WTC11 (cell line): ENCODE results near the gene SLX4. TPM values are rescaled to one million over a fixed set of nuclear protein-coding genes. Genes with fewer than 3 reads are reported as not detected.

Source experiments
- ATAC-seq: fragments of 200-7000 bp; cut with Tn5 transposase; 2 replicates; pipeline ENCODE4 v1.10.0; 2021; ENCODE audit warnings: mild to moderate bottlenecking, moderate library complexity
- CTCF ChIA-PET: fragments of 300-600 bp; sonication (Branson Sonifier 250); formaldehyde crosslinking; loops from one replicate; lab custom pipeline; 2021; ENCODE audit warnings: antibody characterized with exemption; lab: Charles Lee
- POLR2A ChIA-PET: fragments of 350-600 bp; sonication (Branson Sonifier 250); formaldehyde crosslinking; loops from one replicate; lab custom pipeline; 2021; ENCODE audit warnings: antibody characterized with exemption; lab: Charles Lee
- DNase-seq: peaks from one replicate; pipeline ENCODE4 v3.0.0; 2021; ENCODE audit warnings: low spot score
- H3K27ac Mint-ChIP-seq: 2 replicates; pipeline ENCODE4 v1.8.0; 2021; ENCODE audit warnings: mixed read lengths
- H3K27me3 Mint-ChIP-seq: 2 replicates; pipeline ENCODE4 v1.8.0; 2021; ENCODE audit warnings: low read depth, mild to moderate bottlenecking, moderate library complexity, mixed read lengths
- H3K36me3 Mint-ChIP-seq: 2 replicates; pipeline ENCODE4 v1.8.0; 2021; ENCODE audit warnings: mixed read lengths
- H3K4me1 Mint-ChIP-seq: 2 replicates; pipeline ENCODE4 v1.8.0; 2022; ENCODE audit warnings: mixed read lengths
- H3K4me3 Mint-ChIP-seq: 2 replicates; pipeline ENCODE4 v1.8.0; 2021; ENCODE audit warnings: mild to moderate bottlenecking, moderate library complexity, mixed read lengths
- H3K9me3 Mint-ChIP-seq: 2 replicates; pipeline ENCODE4 v1.8.0; 2021; ENCODE audit warnings: mixed read lengths
- AFF4 ChIP-seq: sonication (generic); formaldehyde crosslinking; IDR thresholded peaks from 2 replicates; pipeline ENCODE4 v1.8.1; 2023; ENCODE audit warnings: mild to moderate bottlenecking, missing genetic modification reagents, borderline replicate concordance
- ATF6 ChIP-seq: sonication (generic); formaldehyde crosslinking; IDR thresholded peaks from 2 replicates; pipeline ENCODE4 v1.8.1; 2023; ENCODE audit warnings: mild to moderate bottlenecking, missing genetic modification reagents
- CREB1 ChIP-seq: sonication (generic); formaldehyde crosslinking; IDR thresholded peaks from 2 replicates; pipeline ENCODE4 v1.8.0; 2023; ENCODE audit warnings: mild to moderate bottlenecking, missing genetic modification reagents
- ESRRA ChIP-seq: sonication (generic); formaldehyde crosslinking; IDR thresholded peaks from 2 replicates; pipeline ENCODE4 v1.8.1; 2022; ENCODE audit warnings: mild to moderate bottlenecking, missing genetic modification reagents, borderline replicate concordance
- KAT7 ChIP-seq: sonication (generic); formaldehyde crosslinking; IDR thresholded peaks from 2 replicates; pipeline ENCODE4 v1.8.1; 2023; ENCODE audit warnings: missing genetic modification reagents, mild to moderate bottlenecking, borderline replicate concordance
- MAX ChIP-seq: sonication (generic); formaldehyde crosslinking; IDR thresholded peaks from 2 replicates; pipeline ENCODE4 v1.8.0; 2022; ENCODE audit warnings: mild to moderate bottlenecking, missing genetic modification reagents
- MXD4 ChIP-seq: fragments of 250-450 bp; sonication (Bioruptor Pico); IDR thresholded peaks from 2 replicates; pipeline ENCODE4 v1.8.0; 2021; ENCODE audit warnings: mild to moderate bottlenecking, moderate library complexity, borderline replicate concordance
- RELA ChIP-seq: sonication (generic); formaldehyde crosslinking; IDR thresholded peaks from 2 replicates; pipeline ENCODE4 v1.8.1; 2022; ENCODE audit warnings: missing genetic modification reagents, mild to moderate bottlenecking, borderline replicate concordance
- RORB ChIP-seq: fragments of 250-450 bp; sonication (Bioruptor Pico); IDR thresholded peaks from 2 replicates; pipeline ENCODE4 v1.9.0; 2021; ENCODE audit warnings: mild to moderate bottlenecking
- SMAD4 ChIP-seq: sonication (generic); formaldehyde crosslinking; IDR thresholded peaks from 2 replicates; pipeline ENCODE4 v1.8.0; 2022; ENCODE audit warnings: mild to moderate bottlenecking, missing genetic modification reagents
- SOX15 ChIP-seq: fragments of 250-450 bp; sonication (Bioruptor Pico); IDR thresholded peaks from 2 replicates; pipeline ENCODE4 v1.9.0; 2021; ENCODE audit warnings: mild to moderate bottlenecking
- TP53 ChIP-seq: sonication (generic); formaldehyde crosslinking; IDR thresholded peaks from 2 replicates; pipeline ENCODE4 v1.8.1; 2023; ENCODE audit warnings: mild to moderate bottlenecking, missing genetic modification reagents
- USF2 ChIP-seq: sonication (generic); formaldehyde crosslinking; IDR thresholded peaks from 2 replicates; pipeline ENCODE4 v1.8.1; 2023; ENCODE audit warnings: mild to moderate bottlenecking, missing genetic modification reagents, moderate library complexity
- ZNF317 ChIP-seq: sonication (generic); formaldehyde crosslinking; IDR thresholded peaks from 2 replicates; pipeline ENCODE4 v1.8.1; 2023; ENCODE audit warnings: low read depth, mild to moderate bottlenecking, moderate library complexity, missing genetic modification reagents, borderline replicate concordance
- ZNF425 ChIP-seq: fragments of 250-450 bp; sonication (Bioruptor Pico); conservative IDR thresholded peaks from 2 replicates; pipeline ENCODE4 v1.9.0; 2021; ENCODE audit warnings: mild to moderate bottlenecking
- ZNF512 ChIP-seq: sonication (generic); formaldehyde crosslinking; IDR thresholded peaks from 2 replicates; pipeline ENCODE4 v1.8.1; 2022; ENCODE audit warnings: missing genetic modification reagents, borderline replicate concordance
- ZSCAN18 ChIP-seq: fragments of 250-450 bp; sonication (Bioruptor Pico); IDR thresholded peaks from 2 replicates; pipeline ENCODE4 v2.1.2; 2022; ENCODE audit warnings: mild to moderate bottlenecking, moderate library complexity
- total RNA-seq: library from RNA; stranded (reverse); gene quantifications from 3 replicates; pipeline ENCODE4 v1.2.3, GENCODE V29; 2021

The SLX4 gene
- total RNA-seq, 1 experiment from 2014 or later: 16.7 TPM

GRCh38 chr16:3641801-3642396, 30.5 kb upstream of the SLX4 start:
- peak; percentile 6 for DNase-seq
- Mint-ChIP-seq H3K4me1 (peaks cover 72% of the 10 kb centered on the region), H3K9me3 (peaks cover 6% of the 10 kb centered on the region)

GRCh38 chr16:3640632-3641501, 29.5 kb upstream of the SLX4 start:
- CTCF ChIA-PET: interaction anchor here (1.0 to 2.3 kb wide), 4 partner anchors 10 to 50 kb away, joined by 3 to 10 read pairs (median 5); no protein-coding TSS in a partner anchor
- Mint-ChIP-seq H3K36me3 (peaks cover 6% of the 10 kb centered on the region), H3K27ac (peak overlapping the region; percentile 30), H3K9me3 (peaks cover 6% of the 10 kb centered on the region), H3K4me1 (peaks cover 62% of the 10 kb centered on the region), H3K27me3 (no peaks in the 10 kb centered on the region), H3K4me3 (no peak overlapping the region)
- TF ChIP-seq MXD4 (CRISPR knock-in tag): no peak
- no peak for TF ChIP-seq ZNF425 (CRISPR knock-in tag)
- TF ChIP-seq TP53: no peak
- TF ChIP-seq RORB (CRISPR knock-in tag): no peak
- no peak for TF ChIP-seq CREB1 (CRISPR knock-in tag)
- no peak for TF ChIP-seq MAX (CRISPR knock-in tag)
- TF ChIP-seq RELA (CRISPR knock-in tag): no peak
- no peak for ATAC-seq
- POLR2A ChIA-PET: no interaction called here
- DNase-seq: peak; percentile 26

More at GRCh38 chr16:3641801-3642396, 30.5 kb upstream of the SLX4 start:
- Mint-ChIP-seq H3K36me3 (peaks cover 6% of the 10 kb centered on the region), H3K27ac (no peak overlapping the region), H3K27me3 (no peaks in the 10 kb centered on the region), H3K4me3 (no peak overlapping the region)
- ATAC-seq: no peak
- TF ChIP-seq AFF4 (CRISPR knock-in tag) (no peak), ESRRA (CRISPR knock-in tag) (0 out of 2 replicates have a peak, but pooled peaks have one; percentile 17)
- ChIA-PET POLR2A (no interaction called here), CTCF (interaction anchor here (1.2 kb wide), 1 partner anchor 12 kb away, joined by 7 read pairs; no protein-coding TSS in a partner anchor)

- H3K36me3 Mint-ChIP-seq: peaks cover 6% of the 10 kb centered on the region
- no peak overlapping the region for H3K4me3 Mint-ChIP-seq
- CTCF ChIA-PET: interaction anchor here (1.0 to 2.3 kb wide), 4 partner anchors 11 to 51 kb away, joined by 3 to 10 read pairs (median 5); no protein-coding TSS in a partner anchor
- DNase-seq: no peak
- no peak for ATAC-seq
- peaks cover 55% of the 10 kb centered on the region for H3K4me1 Mint-ChIP-seq
- no peaks in the 10 kb centered on the region for H3K27me3 Mint-ChIP-seq
- peak overlapping the region; percentile 53; the same call in 1 of the 2 replicates for H3K27ac Mint-ChIP-seq
- H3K9me3 Mint-ChIP-seq: peaks cover 6% of the 10 kb centered on the region
- POLR2A ChIA-PET: no interaction called here
- TF ChIP-seq ZNF512 (CRISPR knock-in tag) (no peak), ZSCAN18 (no peak), KAT7 (CRISPR knock-in tag) (no peak), ZNF317 (CRISPR knock-in tag) (no peak), USF2 (no peak), ATF6 (CRISPR knock-in tag) (no peak), SMAD4 (CRISPR knock-in tag) (no peak), SOX15 (no peak)
Observed at GRCh38 chr16:3640207-3640606, 28.8 kb upstream of the SLX4 start.
